ENCODE measurements around the gene ACTL8. TPM values are rescaled to one million over a fixed set of nuclear protein-coding genes. Genes with fewer than 3 reads are reported as not detected.

ACTL8 gene
- total RNA-seq, 1 experiment from 2014 or later = 0.69 TPM

- H3K9me3 ChIP-seq (ENCODE audit: control insufficient read depth in 1 of 2, insufficient read depth in 1 of 2, low read depth in 1 of 2, low read length in 2 of 2) = peaks cover 5 to 8% of the 10 kb centered on the region in 2 experiments; a peak in 2 of 4 replicates
- no peaks in the 10 kb centered on the region for H4K20me1 ChIP-seq (ENCODE audit: insufficient read depth)
- H3K4me2 ChIP-seq (ENCODE audit: low read length) = no peak overlapping the region
- ChIA-PET CTCF (no interaction called here), RAD21 (ENCODE audit: low non-redundant PET in 1 of 2, low total read pairs in 2 of 2, uncharacterized antibody in 2 of 2, unreplicated experiment in 2 of 2) (no interaction called here), POLR2A (no interaction called here)
- H3K79me2 ChIP-seq (ENCODE audit: insufficient read depth, low read length) = no peaks in the 10 kb centered on the region
- H3K27me3 ChIP-seq (ENCODE audit: insufficient read depth, low read length) = no peaks in the 10 kb centered on the region
- BruUV-seq (replicated peaks) = no TSS peak
- intact Hi-C loops (cut with micrococcal nuclease) = no loop called here
- no peak overlapping the region for H3K9ac ChIP-seq (ENCODE audit: low read length)
- ATAC-seq (no peak), DNase-seq (ENCODE audit: low read depth, low spot score) (no peak)
- H3K4me3 ChIP-seq (replicated peaks in 1 of 2; ENCODE audit: low read depth in 1 of 2, low read length in 2 of 2) = no peak overlapping the region
- no peak overlapping the region for H3K27ac ChIP-seq (ENCODE audit: low read depth, low read length)
- TF ChIP-seq EZH2 (IDR thresholded peaks at IDR 0.05) (no peak), SRF (IDR thresholded peaks at IDR 0.05; ENCODE audit: low read depth) (no peak), CBX3 (IDR thresholded peaks at IDR 0.05; ENCODE audit: low read depth) (no peak), ZNF274 (IDR thresholded peaks at IDR 0.05; ENCODE audit: low read depth, low read length) (no peak), FOSL1 (IDR thresholded peaks at IDR 0.05; ENCODE audit: low read depth) (no peak)
- H3K36me3 ChIP-seq (ENCODE audit: control insufficient read depth in 1 of 2, insufficient read depth in 2 of 2, low read length in 2 of 2) = no peaks in the 10 kb centered on the region
- H2AFZ ChIP-seq (ENCODE audit: low read depth, low read length, poor library complexity, severe bottlenecking) = no peak overlapping the region
- H3K9me2 ChIP-seq (ENCODE audit: insufficient read depth) = no peaks in the 10 kb centered on the region
- H3K4me1 ChIP-seq (ENCODE audit: control insufficient read depth in 1 of 2, insufficient read depth in 2 of 2, low read length in 2 of 2) = peaks cover 9 to 19% of the 10 kb centered on the region in 2 experiments
These were observed 9.5 kb downstream of the ACTL8 start for GRCh38 chr1:17764591-17764990.

- BruUV-seq (replicated peaks) = no TSS peak
- ChIA-PET POLR2A (no interaction called here), RAD21 (ENCODE audit: low non-redundant PET in 1 of 2, low total read pairs in 2 of 2, uncharacterized antibody in 2 of 2, unreplicated experiment in 2 of 2) (no interaction called here), CTCF (no interaction called here)
- Histone ChIP-seq H3K79me2 (ENCODE audit: insufficient read depth, low read length) (no peaks in the 10 kb centered on the region), H3K9me3 (ENCODE audit: control insufficient read depth in 1 of 2, insufficient read depth in 1 of 2, low read depth in 1 of 2, low read length in 2 of 2) (no peaks in the 10 kb centered on the region), H3K9ac (ENCODE audit: low read length) (no peak overlapping the region), H3K36me3 (ENCODE audit: control insufficient read depth in 1 of 2, insufficient read depth in 2 of 2, low read length in 2 of 2) (no peaks in the 10 kb centered on the region), H3K4me1 (ENCODE audit: control insufficient read depth in 1 of 2, insufficient read depth in 2 of 2, low read length in 2 of 2) (peaks cover 9 to 19% of the 10 kb centered on the region in 2 experiments), H2AFZ (ENCODE audit: low read depth, low read length, poor library complexity, severe bottlenecking) (no peak overlapping the region), H3K4me2 (ENCODE audit: low read length) (no peak overlapping the region), H3K9me2 (ENCODE audit: insufficient read depth) (no peaks in the 10 kb centered on the region), H4K20me1 (ENCODE audit: insufficient read depth) (no peaks in the 10 kb centered on the region), H3K4me3 (replicated peaks in 1 of 2; ENCODE audit: low read depth in 1 of 2, low read length in 2 of 2) (no peak overlapping the region), H3K27me3 (ENCODE audit: insufficient read depth, low read length) (no peaks in the 10 kb centered on the region; the same call in 1 of the 2 replicates), H3K27ac (ENCODE audit: low read depth, low read length) (no peak overlapping the region)
- TF ChIP-seq CTCF (IDR thresholded peaks at IDR 0.05 in 2 of 3, conservative IDR thresholded peaks at IDR 0.05 in 1 of 3; ENCODE audit: borderline replicate concordance in 1 of 3, insufficient read depth in 1 of 3, low read depth in 2 of 3, low read length in 2 of 3) = no peak
- no peak for TF ChIP-seq SIN3A (IDR thresholded peaks at IDR 0.05; ENCODE audit: low read depth)
- TF ChIP-seq EZH2phosphoT487 (IDR thresholded peaks at IDR 0.05; ENCODE audit: borderline replicate concordance) = no peak
- ATAC-seq (no peak), DNase-seq (ENCODE audit: low read depth, low spot score) (no peak)
- intact Hi-C loops (cut with micrococcal nuclease) = no loop called here
These were observed 10.6 kb downstream of the ACTL8 start for GRCh38 chr1:17765444-17766411.
